ENCODE data around the gene TESPA1. TPM values are rescaled to one million over a fixed set of nuclear protein-coding genes. Genes with fewer than 3 reads are reported as not detected.

The TESPA1 gene
- total RNA-seq, 1 experiment from 2014 or later = 35.1 TPM

DNA sequence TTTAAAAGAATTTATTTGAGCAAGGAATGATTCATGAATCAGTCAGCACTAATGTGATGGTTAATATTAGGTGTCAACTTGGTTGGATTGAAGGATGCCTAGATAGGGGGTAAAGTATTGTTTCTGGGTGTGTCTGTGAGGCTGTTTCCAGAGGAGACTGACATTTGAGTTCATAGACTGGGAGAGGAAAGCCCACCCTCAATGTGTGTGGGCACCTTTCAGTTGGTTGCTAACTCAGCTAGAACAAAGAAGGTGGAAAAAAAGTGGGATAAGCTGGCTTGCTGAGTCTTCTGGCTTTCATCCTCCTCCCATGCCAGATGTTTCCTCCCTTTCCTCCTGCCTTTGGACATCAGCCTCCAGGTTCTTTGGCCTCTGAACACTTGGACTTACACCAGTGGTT lies 47.2 kb downstream of the TESPA1 start:
- Histone ChIP-seq H3K4me1 (ENCODE audit: low read length) (no peaks in the 10 kb centered on the region), H3K27me3 (ENCODE audit: low read length) (no peaks in the 10 kb centered on the region), H3K9me2 (replicated peaks; ENCODE audit: insufficient read depth, low read length) (no peaks in the 10 kb centered on the region), H2AFZ (ENCODE audit: low read length) (no peak overlapping the region), H3K4me3 (ENCODE audit: low read length) (no peak overlapping the region), H3K36me3 (ENCODE audit: insufficient read depth, low read length) (no peaks in the 10 kb centered on the region), H3K79me2 (ENCODE audit: low read length) (no peaks in the 10 kb centered on the region), H4K20me1 (ENCODE audit: insufficient read depth, low read depth, low read length) (no peaks in the 10 kb centered on the region), H3K27ac (ENCODE audit: low read length) (no peak overlapping the region), H3K4me2 (ENCODE audit: low read depth, low read length, poor library complexity, severe bottlenecking) (no peak overlapping the region), H3K9ac (ENCODE audit: low read length) (no peak overlapping the region), H3K9me3 (ENCODE audit: low read length) (no peaks in the 10 kb centered on the region)
- DNase-seq = no peak

DNA sequence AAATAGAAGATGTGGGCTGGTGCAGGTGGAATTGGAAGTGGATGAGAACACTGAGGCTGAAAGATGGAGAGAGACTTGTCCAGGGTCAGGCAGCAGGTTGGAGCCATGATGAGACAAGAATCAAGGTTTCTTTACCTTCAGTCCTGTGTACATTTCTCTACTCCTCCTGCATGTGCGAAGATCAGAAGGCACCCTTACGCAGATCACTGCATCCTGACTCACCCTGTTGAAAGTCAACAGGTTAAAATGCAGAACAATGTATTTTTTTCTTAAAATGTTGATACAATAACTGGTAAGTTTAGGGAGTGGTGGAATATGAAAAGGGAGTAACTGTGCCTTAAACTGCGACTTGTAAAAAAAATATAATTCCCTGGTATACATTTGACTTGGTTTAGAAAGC lies 47.8 kb downstream of the TESPA1 start:
- no peak overlapping the region for H2AFZ ChIP-seq (ENCODE audit: low read length)
- H3K4me3 ChIP-seq (ENCODE audit: low read length) = no peak overlapping the region
- no peaks in the 10 kb centered on the region for H3K4me1 ChIP-seq (ENCODE audit: low read length)
- no peaks in the 10 kb centered on the region for H3K9me2 ChIP-seq (replicated peaks; ENCODE audit: insufficient read depth, low read length)
- H3K9me3 ChIP-seq (ENCODE audit: low read length) = no peaks in the 10 kb centered on the region
- no peak overlapping the region for H3K27ac ChIP-seq (ENCODE audit: low read length)
- no peaks in the 10 kb centered on the region for H3K36me3 ChIP-seq (ENCODE audit: insufficient read depth, low read length)
- no peak for DNase-seq
- H3K79me2 ChIP-seq (ENCODE audit: low read length) = no peaks in the 10 kb centered on the region
- H3K4me2 ChIP-seq (ENCODE audit: low read depth, low read length, poor library complexity, severe bottlenecking) = no peak overlapping the region
- H3K9ac ChIP-seq (ENCODE audit: low read length) = no peak overlapping the region
- no peaks in the 10 kb centered on the region for H4K20me1 ChIP-seq (ENCODE audit: insufficient read depth, low read depth, low read length)
- no peaks in the 10 kb centered on the region for H3K27me3 ChIP-seq (ENCODE audit: low read length)

DNA sequence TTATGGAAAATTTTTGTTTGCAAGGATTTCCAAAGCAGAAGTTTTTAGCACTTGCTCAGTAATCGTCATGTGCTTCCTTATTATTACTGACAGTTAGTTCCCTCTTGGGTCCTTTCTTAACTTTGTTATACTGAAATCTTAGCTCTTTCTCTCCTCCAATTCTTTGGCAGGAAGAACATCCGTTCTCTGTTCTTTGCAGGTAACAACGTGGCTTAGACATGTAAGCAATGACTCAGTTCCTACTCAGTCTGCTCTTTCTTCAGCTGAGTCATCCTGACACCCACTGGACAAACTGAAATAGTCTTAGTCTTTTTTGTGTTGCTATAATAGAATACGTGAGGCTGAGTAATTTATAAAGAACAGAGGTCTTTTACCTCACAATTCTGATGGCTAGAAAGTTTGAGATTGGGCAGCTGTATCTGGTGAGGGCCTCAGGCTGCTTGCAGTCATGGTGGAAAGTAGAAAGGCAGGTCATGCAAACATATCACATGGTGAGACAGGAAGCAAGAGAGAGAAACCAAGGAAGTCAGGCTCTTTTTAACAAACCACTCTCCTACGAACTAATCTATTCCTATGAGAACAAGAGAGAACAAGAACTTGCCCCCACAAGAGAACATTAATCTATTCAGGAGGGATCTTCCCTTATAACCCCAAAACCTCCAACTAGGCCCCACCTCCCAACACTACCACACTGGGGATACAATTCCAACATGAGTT lies 49.2 kb downstream of the TESPA1 start:
- Histone ChIP-seq H3K4me2 (ENCODE audit: low read depth, low read length, poor library complexity, severe bottlenecking) (no peak overlapping the region), H3K36me3 (ENCODE audit: insufficient read depth, low read length) (no peaks in the 10 kb centered on the region), H3K79me2 (ENCODE audit: low read length) (no peaks in the 10 kb centered on the region), H3K4me1 (ENCODE audit: low read length) (no peaks in the 10 kb centered on the region), H2AFZ (ENCODE audit: low read length) (peak overlapping the region; percentile 45; the same call in 1 of the 2 replicates), H3K4me3 (ENCODE audit: low read length) (no peak overlapping the region), H3K27me3 (ENCODE audit: low read length) (no peaks in the 10 kb centered on the region), H3K9ac (ENCODE audit: low read length) (no peak overlapping the region), H3K27ac (ENCODE audit: low read length) (no peak overlapping the region), H4K20me1 (ENCODE audit: insufficient read depth, low read depth, low read length) (no peaks in the 10 kb centered on the region), H3K9me2 (replicated peaks; ENCODE audit: insufficient read depth, low read length) (no peaks in the 10 kb centered on the region), H3K9me3 (ENCODE audit: low read length) (no peaks in the 10 kb centered on the region)
- DNase-seq = no peak

DNA sequence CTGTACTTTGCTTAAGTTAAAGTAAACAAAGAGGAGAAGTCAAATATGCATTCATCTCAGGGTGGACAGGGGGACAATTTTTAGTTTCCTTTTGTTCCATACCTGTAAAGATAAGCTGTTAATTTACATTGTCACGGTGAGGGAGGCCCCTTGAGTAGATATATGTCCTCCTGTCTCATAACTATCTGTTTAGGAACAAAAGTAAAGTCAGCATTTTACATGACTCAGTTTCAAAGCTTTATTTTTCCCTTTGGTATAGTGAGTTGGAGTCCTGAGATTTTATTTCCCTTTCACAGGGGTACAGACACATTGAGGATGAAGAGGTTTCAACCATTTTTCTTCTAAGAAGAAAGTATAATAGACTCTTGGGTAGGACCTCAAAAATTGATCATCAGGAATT lies 50.1 kb downstream of the TESPA1 start:
- no peaks in the 10 kb centered on the region for H3K9me2 ChIP-seq (replicated peaks; ENCODE audit: insufficient read depth, low read length)
- H3K4me3 ChIP-seq (ENCODE audit: low read length) = no peak overlapping the region
- no peaks in the 10 kb centered on the region for H3K79me2 ChIP-seq (ENCODE audit: low read length)
- DNase-seq = no peak
- H2AFZ ChIP-seq (ENCODE audit: low read length) = no peak overlapping the region
- H4K20me1 ChIP-seq (ENCODE audit: insufficient read depth, low read depth, low read length) = no peaks in the 10 kb centered on the region
- no peak overlapping the region for H3K9ac ChIP-seq (ENCODE audit: low read length)
- no peak overlapping the region for H3K4me2 ChIP-seq (ENCODE audit: low read depth, low read length, poor library complexity, severe bottlenecking)
- no peak overlapping the region for H3K27ac ChIP-seq (ENCODE audit: low read length)
- H3K27me3 ChIP-seq (ENCODE audit: low read length) = no peaks in the 10 kb centered on the region
- no peaks in the 10 kb centered on the region for H3K36me3 ChIP-seq (ENCODE audit: insufficient read depth, low read length)
- H3K9me3 ChIP-seq (ENCODE audit: low read length) = no peaks in the 10 kb centered on the region; the same call in 1 of the 2 replicates
- H3K4me1 ChIP-seq (ENCODE audit: low read length) = no peaks in the 10 kb centered on the region

DNA sequence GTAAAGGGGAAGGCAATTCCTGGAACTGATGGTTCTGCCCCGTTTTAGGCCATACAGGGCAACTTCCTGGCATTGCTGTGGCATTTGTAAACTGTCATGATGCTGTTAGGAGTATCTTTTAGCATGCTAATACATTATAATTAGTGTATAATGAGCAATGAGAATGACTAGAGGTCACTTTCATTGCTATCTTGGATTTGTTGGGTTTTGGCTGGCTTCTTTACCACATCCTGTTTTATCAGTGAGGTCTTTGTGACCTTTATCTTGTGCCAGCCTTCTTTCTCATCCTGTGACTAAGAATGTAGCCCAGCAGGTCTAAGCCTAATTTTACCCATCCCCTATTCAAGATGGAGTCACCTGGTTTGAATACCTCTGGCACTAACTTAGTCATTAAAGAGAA lies 51.2 kb downstream of the TESPA1 start:
- H3K36me3 ChIP-seq (ENCODE audit: insufficient read depth, low read length) = no peaks in the 10 kb centered on the region
- H3K9me2 ChIP-seq (replicated peaks; ENCODE audit: insufficient read depth, low read length) = 0 out of 2 replicates have a peak, but pooled peaks cover 2% of the 10 kb centered on the region
- H3K9ac ChIP-seq (ENCODE audit: low read length) = no peak overlapping the region
- H2AFZ ChIP-seq (ENCODE audit: low read length) = no peak overlapping the region
- H3K4me1 ChIP-seq (ENCODE audit: low read length) = no peaks in the 10 kb centered on the region
- H3K4me2 ChIP-seq (ENCODE audit: low read depth, low read length, poor library complexity, severe bottlenecking) = no peak overlapping the region
- H4K20me1 ChIP-seq (ENCODE audit: insufficient read depth, low read depth, low read length) = no peaks in the 10 kb centered on the region
- H3K27me3 ChIP-seq (ENCODE audit: low read length) = no peaks in the 10 kb centered on the region
- no peaks in the 10 kb centered on the region for H3K79me2 ChIP-seq (ENCODE audit: low read length)
- H3K4me3 ChIP-seq (ENCODE audit: low read length) = no peak overlapping the region
- H3K9me3 ChIP-seq (ENCODE audit: low read length) = no peaks in the 10 kb centered on the region; the same call in 1 of the 2 replicates
- no peak overlapping the region for H3K27ac ChIP-seq (ENCODE audit: low read length)
- no peak for DNase-seq

DNA sequence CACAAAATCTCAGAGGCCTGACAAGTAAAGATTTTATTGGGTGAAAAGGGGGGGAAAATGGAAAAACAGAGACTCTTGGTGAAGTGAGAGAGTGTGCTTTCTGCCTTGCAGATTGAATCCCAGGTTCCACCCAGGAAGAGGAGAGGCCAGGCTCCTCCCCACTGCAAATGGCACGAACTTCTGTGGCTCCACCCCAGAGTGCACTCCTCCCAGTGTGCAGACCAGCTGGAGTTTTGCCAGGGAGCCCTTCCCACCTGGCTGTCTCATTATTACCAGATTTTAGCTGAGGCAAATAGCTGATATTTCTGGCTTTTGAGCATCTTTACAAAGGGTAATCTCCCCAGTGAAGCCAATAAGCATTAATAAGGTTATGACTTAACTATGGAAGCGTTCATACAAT lies 51.9 kb downstream of the TESPA1 start:
- Histone ChIP-seq H3K9ac (ENCODE audit: low read length) (no peak overlapping the region), H3K27me3 (ENCODE audit: low read length) (no peaks in the 10 kb centered on the region), H3K4me1 (ENCODE audit: low read length) (no peaks in the 10 kb centered on the region), H3K27ac (ENCODE audit: low read length) (no peak overlapping the region), H3K36me3 (ENCODE audit: insufficient read depth, low read length) (no peaks in the 10 kb centered on the region), H3K9me2 (replicated peaks; ENCODE audit: insufficient read depth, low read length) (0 out of 2 replicates have a peak, but pooled peaks cover 2% of the 10 kb centered on the region), H3K9me3 (ENCODE audit: low read length) (no peaks in the 10 kb centered on the region; the same call in 1 of the 2 replicates), H2AFZ (ENCODE audit: low read length) (no peak overlapping the region), H3K4me3 (ENCODE audit: low read length) (no peak overlapping the region), H4K20me1 (ENCODE audit: insufficient read depth, low read depth, low read length) (no peaks in the 10 kb centered on the region), H3K4me2 (ENCODE audit: low read depth, low read length, poor library complexity, severe bottlenecking) (no peak overlapping the region), H3K79me2 (ENCODE audit: low read length) (no peaks in the 10 kb centered on the region)
- DNase-seq = no peak

DNA sequence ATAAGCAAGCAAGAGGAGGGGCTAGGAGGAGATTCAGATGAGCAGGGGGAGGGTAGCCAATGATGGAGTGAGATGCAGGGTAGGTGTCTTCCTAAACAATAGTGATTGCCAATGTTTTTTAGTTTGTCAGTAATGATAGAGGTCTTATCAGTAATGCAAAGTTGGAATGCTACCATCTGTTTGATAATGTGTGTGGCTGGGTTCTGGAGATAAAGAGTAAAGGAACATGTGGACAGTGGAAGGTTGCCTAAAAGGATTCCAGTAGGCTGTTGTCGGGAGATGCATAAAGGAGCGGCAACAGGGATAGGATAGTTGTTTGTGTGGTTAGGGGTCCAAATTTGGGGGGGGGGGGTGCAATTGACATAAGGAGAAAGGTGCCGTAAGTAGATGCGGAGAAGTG lies 52.5 kb downstream of the TESPA1 start:
- Histone ChIP-seq H3K9ac (ENCODE audit: low read length) (no peak overlapping the region), H2AFZ (ENCODE audit: low read length) (no peak overlapping the region), H3K9me3 (ENCODE audit: low read length) (no peaks in the 10 kb centered on the region; the same call in 1 of the 2 replicates), H4K20me1 (ENCODE audit: insufficient read depth, low read depth, low read length) (no peaks in the 10 kb centered on the region), H3K36me3 (ENCODE audit: insufficient read depth, low read length) (no peaks in the 10 kb centered on the region), H3K79me2 (ENCODE audit: low read length) (no peaks in the 10 kb centered on the region), H3K27ac (ENCODE audit: low read length) (no peak overlapping the region), H3K4me1 (ENCODE audit: low read length) (no peaks in the 10 kb centered on the region), H3K9me2 (replicated peaks; ENCODE audit: insufficient read depth, low read length) (0 out of 2 replicates have a peak, but pooled peaks cover 2% of the 10 kb centered on the region), H3K27me3 (ENCODE audit: low read length) (no peaks in the 10 kb centered on the region), H3K4me3 (ENCODE audit: low read length) (no peak overlapping the region), H3K4me2 (ENCODE audit: low read depth, low read length, poor library complexity, severe bottlenecking) (no peak overlapping the region)
- DNase-seq = no peak

DNA sequence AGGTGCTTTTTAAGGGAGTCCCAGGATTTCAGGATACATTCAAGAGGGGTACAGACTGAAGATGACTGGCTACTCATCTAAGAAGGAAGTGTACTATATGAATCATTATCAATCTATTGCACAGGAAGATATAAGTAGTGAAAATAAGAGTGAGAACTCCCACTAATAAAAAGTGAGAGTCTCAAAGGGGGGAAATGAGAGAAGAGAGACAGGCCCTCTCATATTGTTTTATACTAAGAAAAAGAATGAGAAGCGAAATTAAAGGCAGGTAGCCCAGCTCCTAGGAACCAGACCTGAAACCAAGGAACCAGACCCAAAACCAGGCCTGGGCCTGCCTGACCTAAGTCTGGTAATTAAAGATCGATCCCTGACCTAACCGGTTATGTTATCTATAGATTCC lies 54.6 kb downstream of the TESPA1 start:
- Histone ChIP-seq H3K27me3 (ENCODE audit: low read length) (no peaks in the 10 kb centered on the region), H3K4me2 (ENCODE audit: low read depth, low read length, poor library complexity, severe bottlenecking) (no peak overlapping the region), H3K9me2 (replicated peaks; ENCODE audit: insufficient read depth, low read length) (0 out of 2 replicates have a peak, but pooled peaks cover 2% of the 10 kb centered on the region), H3K4me1 (ENCODE audit: low read length) (no peaks in the 10 kb centered on the region), H3K4me3 (ENCODE audit: low read length) (no peak overlapping the region), H3K36me3 (ENCODE audit: insufficient read depth, low read length) (no peaks in the 10 kb centered on the region), H3K79me2 (ENCODE audit: low read length) (no peaks in the 10 kb centered on the region), H3K9me3 (ENCODE audit: low read length) (no peaks in the 10 kb centered on the region; the same call in 1 of the 2 replicates), H4K20me1 (ENCODE audit: insufficient read depth, low read depth, low read length) (no peaks in the 10 kb centered on the region), H3K27ac (ENCODE audit: low read length) (no peak overlapping the region), H3K9ac (ENCODE audit: low read length) (no peak overlapping the region), H2AFZ (ENCODE audit: low read length) (no peak overlapping the region)
- no peak for DNase-seq
